Measurements from ENCODE around the gene TBR1.
A peak's percentile ranks its signal among the peaks of the same experiment; 100 is the strongest.

- TF ChIP-seq YY1 (IDR thresholded peaks at IDR 0.05; ENCODE audit: low read depth) (no peak), MAX (IDR thresholded peaks at IDR 0.05; ENCODE audit: low read depth) (no peak), CTCF (IDR thresholded peaks at IDR 0.05) (peak; percentile 44), POLR2AphosphoS5 (IDR thresholded peaks at IDR 0.05; ENCODE audit: low read depth, low read length) (no peak), TEAD4 (IDR thresholded peaks at IDR 0.05; ENCODE audit: borderline replicate concordance, insufficient read depth) (no peak), TAF1 (IDR thresholded peaks at IDR 0.05; ENCODE audit: borderline replicate concordance, low read depth, low read length) (no peak), ELF1 (IDR thresholded peaks at IDR 0.05) (no peak)
Observed at GRCh38 chr2:161426455-161426921, 10.4 kb downstream of the TBR1 start.
